Esophagus squamous epithelium (tissue), 4 donors: ENCODE results near the gene PRRT1B.

ENCODE experiments used
- POLR2A ChIP-seq, 4 donors: fragments of 450-650 bp; IDR thresholded peaks; one replicate each; pipeline ENCODE4 v1.6.1; 2017; ENCODE audit warnings: antibody characterized with exemption in 4 of 4, mild to moderate bottlenecking in 4 of 4, moderate library complexity in 3 of 4
- TF ChIP-seq, protein P1 (sequence below), 6 experiments: fragments of 450-650 bp in 4 of 6; fragments of 200-600 bp in 2 of 6; sonication (generic) in 2 of 6; IDR thresholded peaks; one replicate each; pipeline ENCODE4 v1.5.1; 2016 to 2019; ENCODE audit warnings: antibody characterized with exemption in 6 of 6, mild to moderate bottlenecking in 4 of 6, moderate library complexity in 4 of 6

GRCh38 chr9:131595696-131596429 lies 50.5 kb downstream of the PRRT1B start:
- TF ChIP-seq, protein P1, sequence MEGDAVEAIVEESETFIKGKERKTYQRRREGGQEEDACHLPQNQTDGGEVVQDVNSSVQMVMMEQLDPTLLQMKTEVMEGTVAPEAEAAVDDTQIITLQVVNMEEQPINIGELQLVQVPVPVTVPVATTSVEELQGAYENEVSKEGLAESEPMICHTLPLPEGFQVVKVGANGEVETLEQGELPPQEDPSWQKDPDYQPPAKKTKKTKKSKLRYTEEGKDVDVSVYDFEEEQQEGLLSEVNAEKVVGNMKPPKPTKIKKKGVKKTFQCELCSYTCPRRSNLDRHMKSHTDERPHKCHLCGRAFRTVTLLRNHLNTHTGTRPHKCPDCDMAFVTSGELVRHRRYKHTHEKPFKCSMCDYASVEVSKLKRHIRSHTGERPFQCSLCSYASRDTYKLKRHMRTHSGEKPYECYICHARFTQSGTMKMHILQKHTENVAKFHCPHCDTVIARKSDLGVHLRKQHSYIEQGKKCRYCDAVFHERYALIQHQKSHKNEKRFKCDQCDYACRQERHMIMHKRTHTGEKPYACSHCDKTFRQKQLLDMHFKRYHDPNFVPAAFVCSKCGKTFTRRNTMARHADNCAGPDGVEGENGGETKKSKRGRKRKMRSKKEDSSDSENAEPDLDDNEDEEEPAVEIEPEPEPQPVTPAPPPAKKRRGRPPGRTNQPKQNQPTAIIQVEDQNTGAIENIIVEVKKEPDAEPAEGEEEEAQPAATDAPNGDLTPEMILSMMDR (IDR thresholded peaks at IDR 0.05): no peak
- TF ChIP-seq POLR2A (IDR thresholded peaks at IDR 0.05): no peak
